Caco-2 (cell line): ENCODE data around the gene PLCB4. TPM values are rescaled to one million over a fixed set of nuclear protein-coding genes. Genes with fewer than 3 reads are reported as not detected.
A peak's percentile ranks its signal among the peaks of the same experiment; 100 is the strongest.

Source experiments
- BruUV-seq: library from RNA; stranded (reverse); fragments of 400-500 nt; replicated peaks from 2 replicates; lab custom pipeline; 2021; lab: Mats Ljungman, UMichigan
- CTCF ChIA-PET: fragments of 300-600 bp; sonication (Branson Sonifier 250); formaldehyde crosslinking; loops from one replicate; lab custom pipeline; 2022; ENCODE audit warnings: antibody characterized with exemption; lab: Charles Lee
- POLR2A ChIA-PET: fragments of 300-600 bp; sonication (Branson Sonifier 250); formaldehyde crosslinking; loops from one replicate; lab custom pipeline; 2022; ENCODE audit warnings: antibody characterized with exemption; lab: Charles Lee
- DNase-seq, 2 experiments: peaks; one replicate each; pipeline versions ENCODE4 v3.0.0 to v3.0.0-alpha.2; 2020 to 2022
- H3K27me3 ChIP-seq: replicated peaks from 2 replicates; pipeline ENCODE4 v1.6.0; 2011; ENCODE audit warnings: low read length; ENCODE audit not compliant: control insufficient read depth, insufficient read depth
- H3K36me3 ChIP-seq: 2 replicates; pipeline ENCODE4 v1.5.1; 2011; ENCODE audit warnings: low read length; ENCODE audit not compliant: control insufficient read depth, insufficient read depth
- H3K4me1 ChIP-seq: fragments of 250-450 bp; sonication (Bioruptor Pico); 2 replicates; pipeline ENCODE4 v1.5.1; 2020; ENCODE audit warnings: mild to moderate bottlenecking
- H3K4me3 ChIP-seq: 2 replicates; pipeline ENCODE4 v1.5.1; 2011; ENCODE audit warnings: low read depth, mild to moderate bottlenecking, control low read depth, low read length
- H3K9me3 ChIP-seq: fragments of 250-450 bp; sonication (Bioruptor Pico); 2 replicates; pipeline ENCODE4 v1.5.1; 2020; ENCODE audit warnings: mild to moderate bottlenecking, moderate library complexity
- H3K27ac Mint-ChIP-seq: one replicate; pipeline ENCODE4 v1.8.0; 2022; ENCODE audit warnings: mixed read lengths; ENCODE audit not compliant: unreplicated experiment
- H3K27me3 Mint-ChIP-seq: one replicate; pipeline ENCODE4 v1.8.0; 2022; ENCODE audit warnings: mixed read lengths; ENCODE audit not compliant: insufficient read depth, unreplicated experiment
- H3K36me3 Mint-ChIP-seq: one replicate; pipeline ENCODE4 v1.8.0; 2022; ENCODE audit warnings: mild to moderate bottlenecking, mixed read lengths; ENCODE audit not compliant: insufficient read depth, unreplicated experiment
- H3K4me1 Mint-ChIP-seq: one replicate; pipeline ENCODE4 v1.8.0; 2022; ENCODE audit warnings: low read depth, mixed read lengths; ENCODE audit not compliant: unreplicated experiment
- H3K4me3 Mint-ChIP-seq: one replicate; pipeline ENCODE4 v1.8.0; 2022; ENCODE audit warnings: mild to moderate bottlenecking, moderate library complexity, mixed read lengths; ENCODE audit not compliant: unreplicated experiment
- H3K9me3 Mint-ChIP-seq: one replicate; pipeline ENCODE4 v1.8.0; 2022; ENCODE audit warnings: mixed read lengths; ENCODE audit not compliant: unreplicated experiment
- intact Hi-C: fragments of 100-400 bp; cut with micrococcal nuclease; formaldehyde crosslinking; loops from one replicate; pipeline ENCODE4 v1.10.0; 2022; ENCODE audit not compliant: unreplicated experiment
- total RNA-seq: library from RNA; stranded (reverse); gene quantifications from 2 replicates; pipeline ENCODE4 v1.2.3, GENCODE V29; 2022
- TF ChIP-seq, protein P1 (sequence below), 2 experiments: fragments of 200-600 bp in 1 of 2; IDR thresholded peaks; 1 replicate in 1 of 2; 2 replicates in 1 of 2; pipeline versions ENCODE4 v1.5.1 to v1.8.0; 2011 to 2022; ENCODE audit warnings: antibody characterized with exemption in 1 of 2, control low read depth in 1 of 2, inconsistent platforms in 1 of 2, low read depth in 1 of 2, low read length in 1 of 2, mild to moderate bottlenecking in 1 of 2, moderate library complexity in 1 of 2; ENCODE audit not compliant: insufficient read depth in 1 of 2, severe bottlenecking in 1 of 2, unreplicated experiment in 1 of 2

Gene PLCB4
- total RNA-seq, 1 experiment from 2014 or later: 3.0 TPM

DNA sequence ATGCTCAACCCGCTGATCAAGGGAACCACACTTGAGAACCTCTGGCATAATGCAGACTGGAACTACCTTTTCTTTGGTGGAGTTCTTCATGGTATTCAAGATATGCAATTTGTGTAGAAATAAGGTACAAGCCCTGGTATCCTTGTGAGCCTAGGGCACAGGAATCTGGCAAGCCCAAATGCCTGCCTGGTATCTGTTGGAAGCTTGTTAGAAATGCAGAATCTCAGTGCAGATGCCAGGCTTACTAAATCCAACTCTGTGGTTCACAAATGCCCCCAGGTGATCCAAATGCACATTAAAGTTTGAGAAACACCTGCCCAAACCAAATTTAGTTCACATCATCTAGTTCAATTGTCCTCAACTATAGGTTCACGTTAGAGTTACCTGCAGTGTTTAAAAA, 285.7 kb downstream of the PLCB4 start:
- CTCF ChIA-PET: no interaction called here

DNA sequence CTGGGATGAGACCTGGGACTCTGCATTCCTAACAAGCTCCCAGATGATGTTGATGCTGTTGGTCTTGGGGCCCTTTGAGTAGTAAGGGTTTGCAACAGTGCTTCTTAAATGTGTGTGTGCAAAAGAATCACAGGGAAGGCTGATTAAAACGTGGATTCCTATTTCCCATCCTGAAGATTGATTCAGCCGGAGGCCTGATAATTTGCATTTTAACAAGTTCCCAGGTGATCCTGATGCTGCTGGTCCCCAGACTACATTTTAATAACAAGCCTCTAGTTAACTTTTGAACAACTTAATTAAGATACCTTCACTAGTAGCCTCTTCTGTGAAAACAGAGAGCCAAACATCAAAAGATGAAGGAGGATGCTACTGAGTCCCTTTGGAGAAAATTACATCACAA, 289.1 kb downstream of the PLCB4 start:
- Mint-ChIP-seq H3K9me3 (no peaks in the 10 kb centered on the region), H3K4me1 (no peaks in the 10 kb centered on the region), H3K36me3 (no peaks in the 10 kb centered on the region), H3K27ac (no peak overlapping the region), H3K27me3 (no peaks in the 10 kb centered on the region), H3K4me3 (no peak overlapping the region)
- no peaks in the 10 kb centered on the region for H3K4me1 ChIP-seq
- ChIA-PET POLR2A (no interaction called here), CTCF (no interaction called here)
- H3K4me3 ChIP-seq: no peak overlapping the region
- intact Hi-C loops: loop anchor here (5.0 kb wide), 2 partner anchors 261 to 381 kb away; no protein-coding TSS in a partner anchor
- no TSS peak for BruUV-seq
- H3K36me3 ChIP-seq: no peaks in the 10 kb centered on the region
- no peaks in the 10 kb centered on the region for H3K27me3 ChIP-seq
- TF ChIP-seq, protein P1, sequence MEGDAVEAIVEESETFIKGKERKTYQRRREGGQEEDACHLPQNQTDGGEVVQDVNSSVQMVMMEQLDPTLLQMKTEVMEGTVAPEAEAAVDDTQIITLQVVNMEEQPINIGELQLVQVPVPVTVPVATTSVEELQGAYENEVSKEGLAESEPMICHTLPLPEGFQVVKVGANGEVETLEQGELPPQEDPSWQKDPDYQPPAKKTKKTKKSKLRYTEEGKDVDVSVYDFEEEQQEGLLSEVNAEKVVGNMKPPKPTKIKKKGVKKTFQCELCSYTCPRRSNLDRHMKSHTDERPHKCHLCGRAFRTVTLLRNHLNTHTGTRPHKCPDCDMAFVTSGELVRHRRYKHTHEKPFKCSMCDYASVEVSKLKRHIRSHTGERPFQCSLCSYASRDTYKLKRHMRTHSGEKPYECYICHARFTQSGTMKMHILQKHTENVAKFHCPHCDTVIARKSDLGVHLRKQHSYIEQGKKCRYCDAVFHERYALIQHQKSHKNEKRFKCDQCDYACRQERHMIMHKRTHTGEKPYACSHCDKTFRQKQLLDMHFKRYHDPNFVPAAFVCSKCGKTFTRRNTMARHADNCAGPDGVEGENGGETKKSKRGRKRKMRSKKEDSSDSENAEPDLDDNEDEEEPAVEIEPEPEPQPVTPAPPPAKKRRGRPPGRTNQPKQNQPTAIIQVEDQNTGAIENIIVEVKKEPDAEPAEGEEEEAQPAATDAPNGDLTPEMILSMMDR (IDR thresholded peaks at IDR 0.05; ENCODE audit: insufficient read depth in 1 of 2, low read depth in 1 of 2, low read length in 1 of 2, severe bottlenecking in 1 of 2, unreplicated experiment in 1 of 2): no peak
- H3K9me3 ChIP-seq: no peaks in the 10 kb centered on the region
- no peak for DNase-seq

More for the DNA sequence above, 285.7 kb downstream of the PLCB4 start:
- Mint-ChIP-seq H3K4me3 (no peak overlapping the region), H3K36me3 (no peaks in the 10 kb centered on the region), H3K27ac (no peak overlapping the region), H3K27me3 (no peaks in the 10 kb centered on the region), H3K4me1 (no peaks in the 10 kb centered on the region), H3K9me3 (no peaks in the 10 kb centered on the region)
- no peaks in the 10 kb centered on the region for H3K9me3 ChIP-seq
- intact Hi-C loops: no loop called here
- no peaks in the 10 kb centered on the region for H3K36me3 ChIP-seq
- POLR2A ChIA-PET: no interaction called here
- H3K27me3 ChIP-seq: no peaks in the 10 kb centered on the region
- TF ChIP-seq, protein P1 (IDR thresholded peaks at IDR 0.05; ENCODE audit: insufficient read depth in 1 of 2, low read depth in 1 of 2, low read length in 1 of 2, severe bottlenecking in 1 of 2, unreplicated experiment in 1 of 2): no peak
- BruUV-seq: no TSS peak
- H3K4me3 ChIP-seq: no peak overlapping the region
- no peaks in the 10 kb centered on the region for H3K4me1 ChIP-seq
- DNase-seq: no peak

DNA sequence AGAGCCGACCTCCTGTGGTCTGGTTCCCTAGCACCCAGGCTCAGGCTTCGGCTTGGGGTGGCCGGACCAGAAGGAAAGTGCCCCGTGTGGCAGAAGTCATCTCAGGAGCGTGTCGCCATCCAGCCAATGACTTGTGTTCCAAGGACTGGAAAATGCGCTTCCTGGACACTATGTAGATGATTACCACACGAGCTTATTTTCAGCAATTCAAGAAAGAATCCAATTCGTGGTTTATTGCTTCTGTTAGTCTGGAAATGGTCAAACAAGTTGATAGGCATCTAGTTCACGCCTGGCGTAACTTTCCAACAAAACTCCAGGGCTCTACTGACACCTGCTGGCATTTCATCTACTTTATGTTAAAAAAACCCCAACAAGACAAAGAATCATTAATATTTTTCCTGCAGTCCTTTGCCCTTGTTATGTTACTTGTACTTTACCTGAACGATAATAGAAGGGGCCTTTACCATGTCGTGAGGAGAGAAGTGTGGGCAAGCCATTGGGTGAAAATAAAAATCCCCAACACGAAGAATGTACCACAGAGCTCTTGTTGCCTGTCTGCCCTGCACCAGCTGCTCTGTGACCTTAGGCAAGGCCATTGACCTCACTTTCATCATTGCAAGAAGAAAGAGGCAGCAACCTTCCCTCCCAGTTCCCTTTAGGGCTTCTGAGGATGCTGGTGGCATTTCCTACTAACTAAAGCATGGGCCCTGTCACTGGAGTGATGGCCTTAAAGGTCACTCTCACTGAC, 290.8 kb downstream of the PLCB4 start:
- Histone ChIP-seq H3K9me3 (no peaks in the 10 kb centered on the region), H3K4me1 (no peaks in the 10 kb centered on the region), H3K27me3 (no peaks in the 10 kb centered on the region), H3K4me3 (no peak overlapping the region), H3K36me3 (no peaks in the 10 kb centered on the region)
- CTCF ChIA-PET: interaction anchor here (0.9 to 1.3 kb wide), 2 partner anchors 284 to 506 kb away, joined by 3 to 5 read pairs; no protein-coding TSS in a partner anchor
- intact Hi-C loops: loop anchor here (1.0 to 10.0 kb wide), 8 partner anchors 12 to 600 kb away; no protein-coding TSS in a partner anchor
- TF ChIP-seq, protein P1 (IDR thresholded peaks at IDR 0.05; ENCODE audit: insufficient read depth in 1 of 2, low read depth in 1 of 2, low read length in 1 of 2, severe bottlenecking in 1 of 2, unreplicated experiment in 1 of 2): peak; percentile 50 to 66
- peak; percentile 53 to 62 for DNase-seq
- no peaks in the 10 kb centered on the region for H3K9me3 Mint-ChIP-seq
- no peak overlapping the region for H3K4me3 Mint-ChIP-seq
- BruUV-seq: no TSS peak
- H3K4me1 Mint-ChIP-seq: no peaks in the 10 kb centered on the region
- POLR2A ChIA-PET: no interaction called here
- H3K36me3 Mint-ChIP-seq: no peaks in the 10 kb centered on the region
- H3K27ac Mint-ChIP-seq: no peak overlapping the region
- no peaks in the 10 kb centered on the region for H3K27me3 Mint-ChIP-seq
